ENCODE data around the gene CMTM6.

CMTM6 gene

GRCh38 chr3:32432045-32432710 lies 70.5 kb downstream of the CMTM6 start:
- in situ Hi-C loops (cut with HindIII; ENCODE audit: low sequenced_read_pairs) = no loop called here
- no peak overlapping the region for H3K4me3 ChIP-seq (ENCODE audit: low read depth, low read length)
- DNase-seq (ENCODE audit: low read depth) = no peak
- TF ChIP-seq, protein P1, sequence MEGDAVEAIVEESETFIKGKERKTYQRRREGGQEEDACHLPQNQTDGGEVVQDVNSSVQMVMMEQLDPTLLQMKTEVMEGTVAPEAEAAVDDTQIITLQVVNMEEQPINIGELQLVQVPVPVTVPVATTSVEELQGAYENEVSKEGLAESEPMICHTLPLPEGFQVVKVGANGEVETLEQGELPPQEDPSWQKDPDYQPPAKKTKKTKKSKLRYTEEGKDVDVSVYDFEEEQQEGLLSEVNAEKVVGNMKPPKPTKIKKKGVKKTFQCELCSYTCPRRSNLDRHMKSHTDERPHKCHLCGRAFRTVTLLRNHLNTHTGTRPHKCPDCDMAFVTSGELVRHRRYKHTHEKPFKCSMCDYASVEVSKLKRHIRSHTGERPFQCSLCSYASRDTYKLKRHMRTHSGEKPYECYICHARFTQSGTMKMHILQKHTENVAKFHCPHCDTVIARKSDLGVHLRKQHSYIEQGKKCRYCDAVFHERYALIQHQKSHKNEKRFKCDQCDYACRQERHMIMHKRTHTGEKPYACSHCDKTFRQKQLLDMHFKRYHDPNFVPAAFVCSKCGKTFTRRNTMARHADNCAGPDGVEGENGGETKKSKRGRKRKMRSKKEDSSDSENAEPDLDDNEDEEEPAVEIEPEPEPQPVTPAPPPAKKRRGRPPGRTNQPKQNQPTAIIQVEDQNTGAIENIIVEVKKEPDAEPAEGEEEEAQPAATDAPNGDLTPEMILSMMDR (IDR thresholded peaks at IDR 0.05; ENCODE audit: low read depth, low read length, missing control alignments) = no peak

DNA sequence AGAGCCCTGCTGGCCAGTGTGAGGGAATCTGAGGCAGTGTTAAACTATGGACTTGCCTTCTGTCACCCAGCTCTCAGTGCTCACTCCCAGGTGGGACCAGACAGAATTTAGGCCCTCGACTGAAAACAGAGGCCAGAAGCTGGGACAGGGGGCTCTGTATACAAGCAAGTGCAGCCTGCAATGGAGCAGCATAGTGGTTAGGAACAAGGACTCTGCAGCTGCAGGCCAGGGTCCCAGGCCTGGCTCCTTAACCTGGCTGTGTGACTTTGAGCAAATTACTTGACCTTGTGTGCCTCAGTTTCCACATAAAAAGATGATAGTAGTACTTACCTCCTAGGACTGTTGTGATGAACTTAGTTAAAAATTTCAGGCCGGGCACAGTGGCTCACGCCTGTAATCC lies 71.2 kb downstream of the CMTM6 start:
- TF ChIP-seq, protein P1 (IDR thresholded peaks at IDR 0.05; ENCODE audit: low read depth, low read length, missing control alignments) = no peak
- DNase-seq (ENCODE audit: low read depth) = no peak
- in situ Hi-C loops (cut with HindIII; ENCODE audit: low sequenced_read_pairs) = no loop called here
- no peak overlapping the region for H3K4me3 ChIP-seq (ENCODE audit: low read depth, low read length)

All from astrocyte of the cerebellum (primary cell).